Brain pericyte (primary cell): ENCODE data around the gene EHD4.

Experiments
- DNase-seq: peaks from one replicate; pipeline ENCODE4 v3.0.0-alpha.2; 2012; ENCODE audit warnings: low read depth, low spot score

EHD4 gene

GRCh38 chr15:41980654-41981323 lies 8.4 kb upstream of the EHD4 start:
- no peak for DNase-seq

DNA sequence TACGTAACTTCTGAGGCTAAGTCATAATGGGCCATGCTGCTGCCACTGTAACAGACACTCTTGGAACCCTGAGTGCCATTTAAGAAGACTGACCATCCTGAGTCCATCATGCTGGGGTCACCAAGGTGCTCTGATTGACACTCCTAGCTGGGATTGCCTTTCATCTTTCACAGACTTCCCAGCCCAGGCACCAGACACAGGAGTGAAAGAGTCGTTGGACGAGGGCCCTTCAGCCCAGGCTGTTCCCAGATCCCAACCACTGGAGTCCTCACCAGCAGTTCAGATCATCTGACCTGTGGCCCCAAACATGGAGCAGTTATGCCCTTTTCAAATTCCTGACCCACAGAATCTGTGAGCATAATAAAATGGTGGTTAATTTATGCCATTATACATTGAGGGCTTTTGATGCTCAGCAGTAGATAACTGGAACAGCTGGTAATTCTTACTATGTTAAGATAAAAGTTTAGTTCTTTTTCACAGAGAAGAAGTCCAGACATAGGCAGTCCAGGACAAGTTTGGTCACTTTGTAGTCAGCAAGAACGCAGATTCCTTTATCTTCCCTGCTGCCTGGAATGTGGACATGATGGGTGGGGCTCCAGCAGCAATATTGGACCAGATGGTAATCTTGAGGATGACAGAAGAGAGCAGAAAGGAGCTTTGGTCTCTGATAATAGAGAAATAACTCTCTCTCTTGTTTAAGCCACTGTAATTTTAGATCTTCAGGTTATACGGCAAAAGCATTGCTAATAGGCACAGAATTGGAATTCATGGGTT lies 7.3 kb upstream of the EHD4 start:
- no peak for DNase-seq

- DNase-seq = no peak
Observed at GRCh38 chr15:41978534-41978933, 6.2 kb upstream of the EHD4 start.

- DNase-seq = no peak
Observed at GRCh38 chr15:41977757-41978383, 5.5 kb upstream of the EHD4 start.

- no peak for DNase-seq
Observed at GRCh38 chr15:41975669-41976068, 3.3 kb upstream of the EHD4 start.

GRCh38 chr15:41974041-41974440 lies 1.7 kb upstream of the EHD4 start:
- no peak for DNase-seq

DNA sequence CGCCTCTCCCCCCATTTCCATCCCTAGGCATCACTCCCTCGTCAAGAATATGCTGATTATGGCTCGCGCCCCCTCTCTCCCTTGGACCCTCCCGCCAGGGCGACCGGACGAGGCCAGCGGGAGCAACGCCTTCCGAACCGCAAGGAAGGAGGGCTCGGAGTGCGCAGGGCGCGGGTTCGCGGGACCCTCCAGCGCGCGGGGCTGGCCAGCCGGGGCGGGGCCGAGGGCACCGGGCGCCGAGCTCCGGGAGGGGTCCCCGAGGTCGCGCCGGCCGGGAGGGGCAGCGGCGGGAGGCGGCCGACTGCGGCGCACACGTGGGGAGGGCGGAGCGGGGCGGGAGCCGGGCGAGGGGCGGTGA lies 483 bp downstream of the EHD4 start:
- no peak for DNase-seq

- DNase-seq = no peak
Observed at GRCh38 chr15:41971089-41971894, 1.1 kb downstream of the EHD4 start.

- DNase-seq = no peak
Observed at GRCh38 chr15:41970456-41970855, 1.9 kb downstream of the EHD4 start.

DNA sequence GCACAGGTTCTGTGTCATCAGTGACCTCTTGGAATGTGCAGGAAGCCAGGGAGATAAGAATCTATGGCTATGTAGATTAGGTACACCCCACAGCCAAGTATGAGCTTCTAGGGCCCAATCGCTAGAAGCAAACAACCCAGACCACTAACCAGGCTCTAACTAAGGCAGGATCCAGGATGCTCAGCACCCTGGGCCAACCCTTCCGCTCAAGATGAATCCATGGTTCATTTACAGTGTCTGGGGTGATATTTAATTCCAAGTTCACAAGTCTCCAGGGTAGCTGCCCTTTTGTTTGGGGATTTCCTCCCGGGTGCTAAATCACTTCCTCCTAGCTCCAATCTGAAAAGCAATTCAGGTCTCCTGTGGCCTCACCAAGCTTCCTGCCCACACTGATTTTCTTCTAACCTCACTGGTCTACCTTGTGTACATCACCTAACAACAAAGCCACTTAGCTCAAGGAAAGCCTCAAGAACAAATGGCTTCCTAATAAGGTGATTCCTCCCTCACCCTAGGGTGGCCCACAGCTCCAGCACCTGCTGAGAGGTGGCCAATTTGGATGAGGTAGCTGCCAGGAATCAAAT lies 2.4 kb downstream of the EHD4 start:
- no peak for DNase-seq

GRCh38 chr15:41968701-41969100 lies 3.7 kb downstream of the EHD4 start:
- no peak for DNase-seq

GRCh38 chr15:41967506-41968206 lies 4.7 kb downstream of the EHD4 start:
- no peak for DNase-seq

GRCh38 chr15:41966920-41967465 lies 5.4 kb downstream of the EHD4 start:
- no peak for DNase-seq

GRCh38 chr15:41966414-41966812 lies 5.9 kb downstream of the EHD4 start:
- no peak for DNase-seq

DNA sequence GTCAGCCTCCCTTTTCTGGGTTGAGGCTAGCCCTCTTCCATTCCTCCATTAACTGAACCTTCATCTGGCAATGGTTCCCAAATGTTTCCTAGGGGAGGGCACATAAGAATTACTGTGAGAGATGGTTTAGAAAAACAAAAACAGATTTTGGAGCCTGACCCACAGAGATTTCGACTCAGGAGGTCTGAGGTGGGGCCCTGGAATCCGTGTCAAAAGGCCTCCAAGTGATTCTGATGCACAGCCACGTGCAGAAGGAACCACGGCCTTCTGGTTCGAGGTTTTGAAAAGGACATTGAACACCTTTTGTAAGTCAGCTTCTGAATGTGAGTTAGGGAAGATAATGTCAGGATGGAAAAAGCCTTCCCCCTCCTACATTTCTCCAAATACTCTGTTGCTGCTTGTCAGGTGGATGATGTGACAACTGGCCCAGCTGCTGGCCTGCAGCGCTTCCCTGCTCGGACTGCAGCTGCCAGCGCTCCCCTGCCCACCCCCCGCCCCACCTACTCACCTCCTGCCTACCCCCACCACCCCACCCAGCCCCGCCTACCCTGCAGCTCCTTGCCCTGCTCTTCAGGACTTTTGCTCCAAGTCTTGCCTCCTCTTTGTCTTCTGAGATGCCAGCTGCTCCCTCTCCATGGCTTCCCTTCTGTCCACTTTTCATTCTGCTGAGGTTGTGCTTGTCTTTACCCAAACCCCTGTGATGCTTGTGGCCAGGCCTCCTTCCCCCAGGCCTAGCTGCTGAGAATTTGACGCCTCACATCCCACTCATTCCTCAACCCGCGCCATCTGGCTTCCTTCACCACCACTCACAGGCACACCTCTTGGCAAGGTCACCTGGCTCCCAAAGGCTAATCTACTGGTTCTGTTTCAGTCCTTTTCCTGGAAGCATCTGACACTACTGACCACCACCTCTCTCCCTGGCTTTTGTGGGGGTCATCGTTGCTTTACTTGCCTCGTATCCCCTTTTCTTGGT lies 6.6 kb downstream of the EHD4 start:
- DNase-seq = no peak

DNA sequence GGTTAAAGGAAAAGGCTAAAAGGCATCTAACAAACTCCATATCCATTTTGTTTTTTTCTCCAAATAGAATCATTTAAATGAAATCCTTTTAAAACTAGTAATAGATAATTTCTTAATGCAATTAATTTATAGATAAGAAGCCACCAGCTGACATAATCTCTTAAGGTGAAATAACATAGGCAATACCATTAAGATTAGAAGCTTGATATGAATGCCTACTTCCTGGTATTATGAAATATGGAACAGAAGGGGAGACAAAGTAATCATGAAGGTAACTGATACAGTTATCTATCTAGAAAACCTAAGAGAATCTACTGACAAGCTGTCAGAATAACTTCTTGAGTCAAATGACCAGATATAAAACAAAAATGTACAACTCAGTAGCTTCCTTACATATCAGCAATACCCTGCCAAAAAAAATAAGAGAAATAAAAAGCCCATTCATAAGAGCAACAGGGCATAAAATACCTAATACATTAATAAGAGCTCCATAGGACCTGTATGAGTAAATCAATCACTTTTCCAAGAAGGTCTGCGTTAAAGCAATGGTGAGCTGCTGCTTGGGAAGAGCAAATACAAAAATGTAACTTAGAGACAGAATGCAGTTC lies 10.7 kb downstream of the EHD4 start:
- no peak for DNase-seq

DNA sequence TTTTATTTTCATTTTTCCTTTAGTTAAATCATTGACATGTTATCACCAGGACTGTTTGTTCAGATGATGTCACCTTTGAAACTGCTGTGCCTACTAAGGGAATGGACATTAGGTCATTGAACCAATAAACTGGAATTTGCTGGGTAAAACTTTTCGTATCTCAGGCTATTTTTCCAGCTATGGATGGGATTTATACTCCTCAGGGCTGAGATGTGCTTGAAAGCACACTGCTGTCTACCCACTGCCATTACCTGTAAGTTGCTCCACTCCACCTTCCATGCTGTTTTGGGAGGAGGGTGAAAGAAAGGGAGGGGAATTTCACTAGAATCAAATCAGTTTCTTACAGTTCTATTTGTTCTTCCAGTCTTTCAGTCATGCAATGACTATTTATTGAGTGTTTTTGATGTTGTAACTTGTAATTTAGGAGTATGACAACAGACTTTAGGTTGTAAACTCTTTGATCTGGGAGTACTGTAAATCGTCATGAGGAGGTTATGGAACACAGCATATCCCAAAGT lies 11.3 kb downstream of the EHD4 start:
- no peak for DNase-seq

DNA sequence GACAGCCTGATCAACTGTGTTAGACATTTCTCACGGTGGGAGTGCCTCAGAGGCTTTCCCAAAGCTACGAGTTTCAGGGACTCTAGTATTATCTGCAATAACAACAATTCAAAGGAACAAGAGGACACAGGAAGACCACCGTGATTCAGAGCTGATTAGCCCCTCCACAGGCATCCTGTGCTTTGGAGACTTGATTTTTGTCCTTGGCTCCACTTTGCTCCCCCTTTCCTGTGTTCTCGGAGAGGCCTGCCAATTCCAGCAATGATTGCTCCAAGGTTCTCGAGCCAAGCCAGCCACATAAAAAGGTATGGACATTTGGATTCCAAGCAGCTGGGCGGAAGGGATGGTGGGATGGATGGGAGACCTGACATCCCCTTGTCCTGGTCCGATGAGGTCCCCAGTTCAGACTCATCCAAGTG lies 14.3 kb downstream of the EHD4 start:
- no peak for DNase-seq
